GM21360 (cell line): ENCODE data around the gene NUCB2.
A peak's percentile ranks its signal among the peaks of the same experiment; 100 is the strongest.

ENCODE experiments used
- ATAC-seq: cut with Tn5 transposase; IDR thresholded peaks from one replicate; pipeline ENCODE4 v1.9.1; 2021; ENCODE audit warnings: mild to moderate bottlenecking, moderate library complexity; ENCODE audit not compliant: unreplicated experiment

Gene NUCB2

DNA sequence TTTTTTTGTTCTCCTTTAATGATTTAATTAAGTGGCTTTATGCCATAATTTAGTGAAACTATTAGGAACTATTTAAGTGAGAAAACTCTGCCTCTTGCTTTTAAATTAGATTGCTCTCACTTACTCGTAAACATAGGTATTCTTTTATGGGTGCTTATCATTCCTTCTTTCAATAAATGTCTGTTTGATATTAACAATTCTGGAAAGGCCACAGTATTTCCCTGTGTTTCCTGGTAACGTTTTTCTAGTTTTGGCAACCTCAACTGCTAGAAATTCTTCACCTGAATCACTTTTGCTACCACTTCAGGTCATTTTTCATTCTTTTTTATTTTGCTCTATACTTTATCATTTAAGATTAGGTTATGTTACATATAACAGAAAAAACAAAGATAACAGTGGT is 55.1 kb downstream of the NUCB2 start:
- ATAC-seq = no peak

DNA sequence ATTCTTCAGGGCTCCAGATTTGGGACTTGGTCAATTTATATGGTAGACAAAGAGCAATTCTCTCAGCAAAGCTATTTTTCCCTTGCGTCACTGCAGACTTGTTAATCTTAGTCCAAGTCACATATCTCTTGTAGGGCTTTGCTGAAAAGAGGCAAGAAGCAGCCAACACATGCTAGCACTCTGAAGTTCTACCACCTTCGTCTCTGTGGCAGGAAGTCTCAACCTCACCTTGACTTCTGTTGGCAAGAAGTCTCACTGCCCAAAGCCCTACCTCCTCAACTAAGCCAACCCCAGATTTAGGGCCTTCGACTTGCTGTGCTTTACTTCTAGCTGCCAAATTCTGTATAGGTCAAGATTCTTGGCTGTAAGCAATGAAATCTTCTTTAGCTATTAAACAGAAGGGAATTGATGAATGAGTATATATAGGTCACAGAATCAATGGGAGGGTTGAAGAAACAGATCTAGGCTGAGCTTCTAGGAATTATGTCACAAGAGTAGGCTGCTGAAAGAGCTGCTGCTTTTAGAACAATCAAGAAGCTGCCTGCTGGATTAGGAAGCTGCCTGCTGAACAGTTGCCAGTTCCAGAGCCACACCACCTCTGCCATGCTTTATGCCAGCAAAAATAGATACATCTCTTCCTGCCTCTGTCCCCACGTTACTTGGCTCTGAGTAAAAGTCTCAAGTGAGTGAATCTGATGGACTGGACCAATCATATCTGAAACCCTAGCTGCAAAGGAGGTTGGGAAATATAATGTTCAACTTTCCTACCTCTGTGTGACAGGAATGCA is 57.5 kb downstream of the NUCB2 start:
- no peak for ATAC-seq

DNA sequence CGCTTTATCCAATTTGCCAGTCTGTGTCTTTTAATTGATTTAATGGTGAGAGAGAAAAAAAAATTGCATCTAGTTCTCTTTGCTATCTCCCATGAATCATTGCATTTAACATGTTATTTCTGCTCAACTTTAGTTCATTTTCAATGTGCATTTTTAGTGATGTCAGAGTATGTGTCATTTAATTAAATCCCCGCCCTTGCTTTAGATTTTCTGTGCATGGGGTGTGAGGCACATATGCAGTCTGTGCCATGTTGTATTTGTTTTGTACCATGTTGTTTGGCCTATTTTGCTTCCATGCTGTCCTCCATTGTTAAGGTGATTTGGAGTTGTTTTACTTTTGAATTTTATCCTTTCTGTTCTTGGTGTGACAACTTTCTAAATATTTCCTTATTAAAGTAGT is 66.7 kb downstream of the NUCB2 start:
- ATAC-seq = no peak

DNA sequence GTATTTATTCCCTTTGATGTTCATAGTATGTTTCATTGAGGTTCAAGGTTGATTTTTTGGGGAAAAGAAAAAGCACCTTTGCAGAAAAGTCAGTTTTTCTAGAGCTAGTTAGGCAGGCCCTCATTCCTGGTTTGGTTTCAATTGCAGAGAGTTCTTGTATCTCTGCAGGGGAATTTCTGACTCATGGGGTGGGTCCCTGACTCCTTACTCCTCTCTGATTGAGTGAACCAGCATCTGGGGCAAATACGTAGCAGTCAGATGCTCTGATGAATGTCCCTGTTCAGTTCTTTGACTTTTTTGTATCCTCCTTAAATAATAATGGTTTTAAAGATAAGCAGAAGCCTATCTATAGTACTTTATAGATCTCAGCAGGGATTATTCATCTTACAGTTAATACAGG is 67.4 kb downstream of the NUCB2 start:
- ATAC-seq = no peak

DNA sequence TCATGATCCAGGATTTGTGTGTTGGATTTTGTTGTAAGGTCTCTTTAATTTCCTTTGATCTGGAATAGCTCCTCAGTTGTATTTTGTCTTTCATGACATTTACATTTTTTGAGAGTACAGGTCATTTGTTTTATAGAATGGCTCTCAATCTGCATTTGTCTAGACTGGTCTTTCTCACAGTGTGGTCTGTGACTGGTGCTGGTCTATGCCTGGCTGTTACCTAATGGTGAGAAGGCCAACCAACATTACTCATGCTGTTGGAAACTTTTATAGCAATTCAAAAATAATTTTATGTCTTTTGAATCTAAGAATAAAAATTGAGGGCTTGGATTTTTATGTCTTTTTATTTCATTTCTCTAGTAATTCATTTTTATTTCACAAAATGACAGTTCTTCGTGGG is 71.1 kb downstream of the NUCB2 start:
- no peak for ATAC-seq

DNA sequence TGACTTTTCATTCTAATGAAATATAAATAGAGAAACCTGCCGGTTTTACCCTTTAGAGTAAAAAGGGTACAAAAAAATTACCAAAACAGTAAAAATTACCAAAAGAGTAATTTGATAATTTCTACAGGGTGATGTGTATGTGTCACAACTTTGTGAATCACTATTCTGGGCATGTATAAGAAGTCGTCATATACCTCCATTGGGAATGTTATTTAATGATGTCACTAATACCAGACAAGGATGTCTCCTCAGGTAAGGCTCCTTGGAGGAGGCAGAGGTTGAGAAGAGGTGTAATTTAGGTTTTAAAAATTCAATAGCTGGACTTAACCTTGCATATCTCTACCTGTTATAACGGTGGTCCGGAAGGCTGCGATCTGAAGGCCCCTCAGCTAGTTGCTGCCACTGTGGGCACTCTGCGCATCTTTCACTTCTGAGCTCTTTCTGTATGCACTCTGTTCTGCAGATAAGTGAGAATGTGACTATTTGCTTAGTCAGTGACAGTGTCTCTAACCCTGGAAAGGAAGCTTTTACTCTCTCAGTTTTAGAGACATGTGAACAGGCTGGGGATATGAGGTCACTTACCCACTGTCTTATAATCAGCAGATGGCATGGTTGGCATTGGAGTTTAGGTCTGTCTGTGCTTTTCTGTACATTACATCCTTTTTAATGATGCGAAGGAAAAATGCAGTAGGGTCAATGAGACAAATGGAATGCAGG is 74.1 kb downstream of the NUCB2 start:
- no peak for ATAC-seq

DNA sequence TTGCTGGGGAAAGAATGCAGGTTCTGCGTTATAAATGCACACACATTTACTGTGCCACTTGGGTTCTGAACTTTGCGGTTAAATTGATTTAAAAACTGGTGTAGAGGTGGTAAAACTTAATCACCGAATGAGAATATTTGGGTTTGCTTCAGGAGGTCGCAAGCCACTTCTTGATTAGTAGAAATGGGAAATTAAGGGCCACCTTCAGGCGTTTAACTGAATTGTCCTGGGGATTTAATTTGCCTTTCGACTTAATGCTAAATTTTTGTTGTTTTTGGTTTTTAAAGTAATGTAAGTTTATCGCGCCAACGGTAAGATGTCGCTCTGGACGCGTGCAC is 74.6 kb downstream of the NUCB2 start:
- ATAC-seq = no peak

DNA sequence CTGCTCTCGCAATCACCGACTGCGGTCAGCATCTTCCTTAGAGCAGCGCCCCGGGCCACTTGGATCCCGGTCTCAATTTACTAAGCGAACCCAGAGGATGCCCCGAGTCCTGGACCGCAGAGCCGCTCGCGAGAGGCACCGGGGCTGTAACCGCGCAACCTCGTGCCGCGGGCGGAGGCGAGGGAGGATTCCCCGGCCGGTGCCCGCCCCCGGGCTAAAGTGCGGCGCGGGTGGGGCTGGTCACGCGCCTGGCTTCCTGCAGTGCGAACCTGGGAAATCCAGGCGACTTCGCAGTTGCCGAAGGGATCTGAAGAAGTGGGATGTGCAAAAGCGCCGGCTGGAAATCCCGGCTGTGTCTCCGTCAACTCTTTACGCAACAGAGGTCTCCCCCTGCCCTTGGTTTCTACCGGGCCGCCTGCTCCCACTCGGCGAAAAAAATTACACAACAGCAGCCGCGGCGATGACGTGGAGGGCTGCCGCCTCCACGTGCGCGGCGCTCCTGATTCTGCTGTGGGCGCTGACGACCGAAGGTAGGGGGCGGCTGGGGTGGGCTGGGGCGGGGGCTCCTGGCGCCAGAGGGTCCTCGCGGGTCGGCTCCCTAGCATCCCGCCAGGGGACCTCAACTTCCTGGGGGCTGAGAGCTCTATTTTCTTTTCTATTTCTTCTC is 75.1 kb downstream of the NUCB2 start, which contains the start of gene NCR3LG1:
NCR3LG1 (plus strand) TSS at position 291 of the 667 bp plus-strand sequence; CDS start at position 461, 170 bp downstream.
- ATAC-seq = no peak

DNA sequence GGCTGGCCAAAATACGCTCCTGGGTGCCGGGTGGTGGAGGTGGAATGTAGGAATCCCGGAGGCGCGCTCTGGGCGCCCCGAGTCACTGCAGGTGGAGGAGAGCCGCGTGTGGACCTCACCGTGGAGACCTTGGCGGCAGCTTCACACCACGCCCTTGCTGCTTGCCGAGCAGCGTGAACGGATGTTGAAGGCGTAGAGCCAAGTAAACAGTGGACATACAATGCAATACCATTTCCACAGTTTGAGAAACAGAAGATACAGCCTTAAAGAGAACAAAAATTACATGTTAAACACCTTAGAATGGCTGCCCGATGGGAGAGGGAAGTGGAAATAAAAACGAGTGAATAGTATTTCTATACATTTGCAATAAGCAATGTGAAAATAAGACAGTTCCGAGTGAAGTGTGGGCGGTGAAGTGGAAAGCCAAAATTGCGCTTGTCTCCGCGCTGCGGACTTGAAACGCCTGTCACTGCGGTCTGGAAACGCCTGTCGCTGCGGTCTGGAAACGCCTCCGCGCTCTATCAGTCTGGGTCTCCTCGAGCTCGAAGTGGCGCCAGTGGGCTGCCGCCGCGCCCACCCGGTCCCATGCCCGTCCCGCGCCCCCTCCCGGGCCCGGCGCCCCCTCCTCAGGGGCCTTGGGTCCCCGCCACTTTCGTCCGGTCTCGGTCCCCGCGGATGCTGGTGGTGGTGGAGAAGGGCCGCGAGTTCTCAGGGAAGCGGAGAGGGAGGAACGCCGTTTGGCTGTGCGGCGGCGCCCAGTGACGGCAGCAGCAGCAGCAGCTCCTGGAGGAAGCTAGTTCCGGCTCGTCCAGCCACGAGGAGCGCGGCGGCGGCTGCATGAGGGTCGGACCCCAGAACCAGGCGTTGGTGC is 76.6 kb downstream of the NUCB2 start:
- peak; percentile 37 for ATAC-seq

DNA sequence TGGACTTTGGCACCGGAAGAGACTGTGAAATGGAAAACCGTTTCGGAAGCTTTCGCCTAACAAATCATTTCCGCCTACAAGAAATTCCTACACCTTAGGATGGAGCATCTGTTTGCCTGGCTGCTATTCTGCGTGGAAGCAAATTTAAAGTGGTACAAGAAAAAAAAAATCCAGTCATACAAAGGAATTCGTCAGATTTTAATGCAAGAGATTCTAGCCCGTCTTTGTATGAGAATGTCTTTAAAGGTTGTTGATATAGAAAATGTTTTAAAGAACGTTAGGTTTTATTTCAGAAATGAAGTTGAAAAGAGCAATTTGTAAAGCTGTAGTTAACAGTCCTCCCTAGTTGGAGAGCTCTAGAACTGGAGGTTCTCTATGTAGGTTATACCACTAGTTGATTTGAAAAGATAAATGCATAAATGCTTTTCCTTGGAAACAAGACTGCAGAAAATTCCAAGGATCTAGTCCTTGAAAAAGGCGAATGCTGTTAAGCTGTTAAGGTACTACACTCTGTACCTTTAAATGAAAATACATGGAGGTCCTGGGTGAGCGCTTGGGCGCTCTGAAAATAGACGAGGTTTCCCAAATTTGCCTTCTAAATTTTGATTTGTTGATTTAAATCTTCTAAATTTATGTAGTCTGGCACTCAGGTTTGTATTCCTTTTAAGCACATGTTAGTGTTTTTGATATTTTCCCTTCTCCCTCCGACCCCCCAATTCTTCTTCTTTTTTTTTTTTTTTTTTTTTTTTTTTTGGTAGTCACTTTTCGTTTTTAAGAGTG is 77.5 kb downstream of the NUCB2 start:
- no peak for ATAC-seq

DNA sequence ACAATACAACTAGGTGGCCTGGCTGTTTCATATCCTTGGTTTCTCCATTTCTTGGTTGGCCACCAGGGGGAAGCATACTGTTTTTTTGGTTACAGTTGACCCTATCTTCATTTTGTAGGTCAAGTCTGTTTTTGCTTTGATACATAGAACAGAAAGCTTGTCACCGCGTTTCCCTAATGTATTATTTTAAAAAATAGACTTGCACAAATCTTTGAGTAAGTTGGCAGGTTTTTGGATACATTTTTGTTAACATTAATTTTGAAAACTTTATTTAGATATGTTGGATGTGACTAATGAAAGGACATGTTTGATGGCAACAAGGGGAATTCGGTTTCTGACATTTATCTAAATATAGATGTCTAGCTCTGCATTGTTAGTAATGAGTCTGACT is 78.1 kb downstream of the NUCB2 start:
- no peak for ATAC-seq

DNA sequence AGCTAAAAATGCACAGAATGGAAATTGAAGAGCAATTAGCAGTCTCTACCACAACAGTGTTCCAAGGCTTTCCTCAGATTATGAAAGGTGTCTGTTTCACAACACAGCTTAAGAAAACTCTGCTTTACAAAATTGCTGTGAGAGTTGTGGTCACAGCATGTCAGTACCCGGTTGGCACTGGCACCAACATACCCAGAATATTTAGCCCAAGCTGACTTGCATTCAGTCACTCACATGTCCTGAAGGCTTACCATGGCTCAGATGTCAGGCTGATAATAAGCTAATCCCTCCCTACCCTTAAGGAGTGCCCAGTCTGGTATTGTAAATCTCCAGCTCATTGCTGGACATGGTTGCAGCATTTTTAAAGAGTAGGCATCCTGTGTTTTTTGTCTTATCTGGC is 90.0 kb downstream of the NUCB2 start:
- no peak for ATAC-seq

DNA sequence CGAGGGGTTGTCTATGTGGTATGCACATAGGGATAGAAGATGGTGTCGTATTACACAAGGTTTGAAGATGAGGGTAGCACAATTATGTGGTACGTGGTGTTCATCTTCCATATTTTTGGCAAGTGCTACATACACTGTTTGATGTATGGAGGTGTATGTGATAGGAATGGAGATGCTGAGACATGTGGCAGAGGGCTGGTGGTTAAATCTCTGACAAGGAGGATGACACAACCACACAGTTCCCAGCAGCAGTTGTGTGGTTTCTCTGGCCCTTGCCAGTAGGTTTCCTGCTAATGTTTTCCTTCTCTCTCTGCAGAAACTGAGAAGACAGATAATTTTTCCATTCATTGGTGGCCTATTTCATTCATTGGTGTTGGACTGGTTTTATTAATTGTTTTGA is 92.0 kb downstream of the NUCB2 start:
- ATAC-seq = no peak

DNA sequence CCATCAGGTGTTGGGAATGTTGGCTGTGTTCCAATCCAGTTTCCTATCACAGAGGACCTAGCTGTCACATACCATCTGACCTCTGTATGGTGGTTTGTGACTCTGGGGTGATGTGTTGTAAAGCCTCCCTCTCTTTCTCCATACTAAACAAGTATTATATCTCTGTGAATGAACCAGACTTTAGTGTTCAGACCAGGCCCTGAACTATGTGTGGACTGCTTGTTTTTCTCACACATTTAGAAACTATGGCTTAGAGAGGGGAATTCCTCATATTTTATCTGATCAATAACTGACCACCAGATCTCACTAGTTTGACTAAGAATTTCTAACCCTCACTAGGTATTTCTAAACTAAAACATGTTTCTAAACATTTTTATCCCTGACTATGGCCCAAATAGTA is 92.6 kb downstream of the NUCB2 start:
- ATAC-seq = no peak

DNA sequence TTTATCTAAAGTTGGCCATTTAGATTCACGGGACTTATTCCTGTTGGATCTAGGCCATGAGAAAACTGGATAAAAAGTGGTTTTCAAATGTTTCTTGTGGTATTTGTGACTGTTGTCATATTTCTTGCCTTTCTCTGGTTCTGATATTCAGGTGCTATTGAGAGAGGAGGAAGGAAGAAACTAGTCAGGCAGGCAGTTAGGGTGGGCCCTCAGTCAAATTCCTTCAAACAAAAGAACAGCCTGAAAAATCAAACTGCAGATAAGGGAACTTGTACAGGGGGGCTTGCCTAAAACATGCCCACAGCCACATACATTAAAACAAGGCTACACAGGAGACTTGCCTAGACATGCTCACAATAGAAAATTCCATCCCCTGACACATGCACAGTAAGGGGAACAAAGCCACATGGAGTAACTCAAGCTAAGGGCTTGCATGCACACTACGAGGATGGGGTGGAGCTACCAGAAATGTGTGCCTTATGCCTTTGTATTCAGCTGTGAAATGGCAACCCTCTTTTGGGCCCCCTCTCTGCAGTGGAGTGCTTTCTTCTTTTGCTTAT is 93.2 kb downstream of the NUCB2 start:
- no peak for ATAC-seq

DNA sequence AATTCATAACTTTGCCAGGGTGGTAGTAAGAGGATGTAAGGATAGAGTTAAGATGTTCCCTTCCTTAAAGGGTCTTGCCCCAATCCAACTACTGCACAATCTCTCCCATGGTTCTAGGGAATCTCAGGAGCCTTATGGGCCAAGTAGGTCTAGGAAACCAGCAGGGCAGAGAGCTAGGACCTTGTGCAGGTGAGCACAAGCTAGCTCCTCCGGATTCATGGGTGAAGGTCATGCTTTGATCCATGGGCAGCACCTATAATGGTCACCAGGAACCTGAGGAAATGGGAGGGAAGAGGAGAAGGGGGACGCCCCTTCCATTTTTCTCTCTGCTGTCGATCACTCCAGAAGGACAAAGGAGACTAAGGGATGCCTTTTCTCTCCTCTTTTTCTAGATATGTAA is 95.1 kb downstream of the NUCB2 start:
- ATAC-seq = no peak

DNA sequence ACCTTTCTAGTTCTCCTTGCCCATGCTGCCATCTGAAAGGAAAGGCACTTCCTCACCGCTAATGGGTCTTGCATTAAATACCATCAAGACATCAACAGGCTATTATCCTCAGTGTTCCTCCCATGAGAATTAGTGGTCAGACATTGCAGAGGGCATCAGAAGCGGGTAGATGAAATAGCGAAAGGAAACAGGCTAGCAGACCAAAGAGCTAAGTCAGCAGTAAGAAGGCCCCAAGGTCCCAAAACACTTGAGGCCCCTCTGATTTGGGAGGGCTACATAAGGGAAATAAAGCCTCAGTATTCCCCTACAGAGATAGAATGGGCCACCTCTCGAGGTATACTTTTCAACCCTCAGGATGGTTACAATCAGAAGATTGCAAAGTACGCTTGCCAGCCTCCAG is 99.0 kb downstream of the NUCB2 start:
- no peak for ATAC-seq

DNA sequence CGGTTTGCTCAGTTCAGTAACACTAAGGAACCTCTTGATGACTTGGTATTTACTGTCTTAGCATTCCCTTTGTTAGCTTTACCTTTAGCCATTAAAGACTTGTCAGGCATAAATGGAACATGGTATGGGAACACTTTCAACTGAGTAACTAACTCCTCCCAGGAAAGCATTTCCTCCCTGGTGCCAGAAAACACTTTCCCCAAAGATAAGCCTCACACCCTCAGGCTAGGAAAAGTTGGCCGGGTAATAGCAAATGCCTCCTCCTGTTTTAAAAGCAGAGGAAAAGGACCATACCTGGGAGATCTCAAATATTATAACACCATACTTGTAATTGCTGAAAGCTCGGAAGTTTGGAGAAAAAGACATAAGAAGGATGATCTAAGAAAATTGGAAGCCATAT is 100.0 kb downstream of the NUCB2 start:
- ATAC-seq = no peak

DNA sequence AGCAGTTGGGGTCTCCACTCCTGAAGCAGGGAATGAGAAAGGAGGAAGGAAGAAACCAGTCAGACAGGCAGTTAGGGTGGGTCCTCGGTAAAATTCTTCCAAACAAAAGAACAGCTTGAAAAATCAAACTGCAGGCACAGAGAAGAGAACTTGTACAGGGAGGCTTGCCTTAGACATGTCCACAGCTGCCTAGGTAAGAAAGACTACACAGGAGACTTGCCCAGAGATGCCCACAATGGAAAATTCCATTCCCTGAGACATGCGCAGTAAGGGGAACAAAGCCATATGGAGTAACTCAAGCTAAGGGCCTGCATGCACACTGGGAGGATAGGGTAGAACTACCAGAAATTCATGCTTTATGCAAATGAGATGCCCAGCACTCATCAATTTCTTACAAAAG is 102.1 kb downstream of the NUCB2 start:
- ATAC-seq = no peak
